ENCODE data around the gene KRT23.

Gene KRT23, protein sequence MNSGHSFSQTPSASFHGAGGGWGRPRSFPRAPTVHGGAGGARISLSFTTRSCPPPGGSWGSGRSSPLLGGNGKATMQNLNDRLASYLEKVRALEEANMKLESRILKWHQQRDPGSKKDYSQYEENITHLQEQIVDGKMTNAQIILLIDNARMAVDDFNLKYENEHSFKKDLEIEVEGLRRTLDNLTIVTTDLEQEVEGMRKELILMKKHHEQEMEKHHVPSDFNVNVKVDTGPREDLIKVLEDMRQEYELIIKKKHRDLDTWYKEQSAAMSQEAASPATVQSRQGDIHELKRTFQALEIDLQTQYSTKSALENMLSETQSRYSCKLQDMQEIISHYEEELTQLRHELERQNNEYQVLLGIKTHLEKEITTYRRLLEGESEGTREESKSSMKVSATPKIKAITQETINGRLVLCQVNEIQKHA

DNA sequence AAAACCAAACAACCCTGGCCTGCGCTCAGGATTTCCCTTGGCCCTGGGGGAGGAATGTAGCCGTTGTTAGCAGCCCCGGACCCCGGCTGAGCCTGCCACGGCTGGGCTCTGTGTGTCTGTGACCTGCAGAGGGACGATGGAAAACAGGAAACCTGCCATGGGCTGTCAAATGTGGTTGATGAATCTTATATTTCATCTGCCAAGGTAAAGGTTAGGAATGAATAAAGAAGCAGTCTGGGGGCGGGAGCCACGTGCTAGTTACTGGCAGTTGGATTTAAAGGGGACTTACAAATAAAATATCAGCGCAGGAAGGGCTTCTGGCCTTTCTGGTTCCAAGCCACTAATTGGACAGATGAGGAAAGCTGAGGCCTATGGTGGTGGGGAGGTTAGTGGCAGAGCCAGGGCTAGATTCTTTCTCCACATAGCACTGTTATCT lies at the start of gene KRT23:
Gene KRT23 (minus strand): TSS at position 263 of the 436 bp plus-strand sequence. CDS start 1,043 bp downstream, outside the sequence.
- DNase-seq, result no peak

DNA sequence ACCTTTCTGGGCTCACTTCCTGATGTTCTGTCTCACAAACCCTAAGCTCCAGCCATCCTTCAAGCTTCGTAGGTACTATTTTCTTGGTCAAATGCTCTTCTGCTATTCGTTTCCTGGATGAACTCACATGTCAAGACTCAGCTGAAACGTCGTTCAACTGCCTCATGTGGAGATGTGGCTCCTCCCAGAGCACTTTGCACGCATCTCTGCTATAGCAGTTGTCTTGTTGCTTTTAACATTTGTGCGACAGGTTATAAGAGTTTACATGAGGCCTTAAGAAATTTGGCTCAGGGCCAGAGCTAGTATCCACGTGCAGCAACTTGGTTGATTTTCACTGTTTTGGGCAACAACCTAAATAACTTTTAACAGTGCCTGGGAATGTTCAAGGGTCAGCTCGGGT lies 49.5 kb upstream of the KRT23 start:
- no peak for DNase-seq

DNA sequence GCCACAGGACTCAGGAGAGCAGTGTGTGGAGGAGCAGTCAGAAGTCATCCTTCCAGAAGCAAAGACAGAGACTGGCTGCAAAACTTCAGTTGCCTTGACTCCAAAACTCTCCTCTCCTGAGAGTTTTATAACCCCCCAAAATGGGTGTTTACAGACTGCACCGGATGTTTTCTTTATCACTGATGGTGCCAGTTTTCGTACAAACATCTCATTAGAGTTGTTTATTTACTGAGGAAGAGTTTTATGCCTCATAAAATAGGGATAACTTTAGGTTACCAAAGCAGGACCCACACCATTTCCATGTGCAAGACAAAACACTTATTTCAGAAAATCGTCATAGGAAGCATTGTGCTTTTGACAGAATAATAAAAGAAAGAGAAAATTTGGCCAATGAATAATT lies 46.8 kb upstream of the KRT23 start, which contains the start of gene KRT40:
Gene KRT40 (minus strand): TSS at position 101 of the 400 bp plus-strand sequence. CDS start 53 bp downstream, at position 48.
- no peak for DNase-seq

DNA sequence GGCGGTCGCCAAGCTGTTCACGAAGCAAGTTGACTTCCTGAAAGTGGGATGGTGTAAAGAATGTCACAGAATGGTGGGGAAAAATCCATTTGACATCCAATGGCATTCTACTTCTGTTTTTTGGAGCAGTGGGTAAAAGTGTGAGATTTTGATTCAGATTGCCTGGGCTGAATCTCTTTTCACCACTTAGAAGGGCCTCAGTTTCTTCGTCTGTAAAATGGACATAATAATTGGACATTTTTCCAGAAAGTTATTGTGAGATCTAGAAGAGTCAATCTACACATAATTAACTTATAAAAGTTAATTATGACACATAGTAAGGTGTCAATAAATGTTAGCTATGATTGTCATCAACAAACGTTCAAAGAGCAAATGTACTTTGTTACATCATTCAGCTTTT lies 43.7 kb upstream of the KRT23 start:
- DNase-seq, result no peak

DNA sequence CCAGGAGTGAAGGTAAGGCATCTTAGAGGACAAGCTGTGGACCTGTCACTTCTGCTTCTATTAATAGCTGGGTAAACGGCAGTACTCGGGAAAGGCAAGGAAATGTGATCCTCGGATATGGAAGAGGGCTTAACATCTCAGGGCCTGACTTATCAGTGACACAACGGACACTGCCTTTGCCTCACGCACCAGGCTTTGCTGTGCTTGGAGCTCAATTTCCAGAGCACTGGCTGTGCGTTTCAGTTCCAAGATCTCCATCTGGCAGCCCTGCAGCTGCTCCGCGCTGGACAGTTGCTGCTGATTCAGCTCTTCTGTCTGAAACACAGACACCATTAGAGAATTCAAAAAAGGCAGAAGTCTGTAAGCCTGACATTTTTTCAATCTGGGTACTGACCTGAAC lies 43.1 kb upstream of the KRT23 start:
- DNase-seq, result no peak

DNA sequence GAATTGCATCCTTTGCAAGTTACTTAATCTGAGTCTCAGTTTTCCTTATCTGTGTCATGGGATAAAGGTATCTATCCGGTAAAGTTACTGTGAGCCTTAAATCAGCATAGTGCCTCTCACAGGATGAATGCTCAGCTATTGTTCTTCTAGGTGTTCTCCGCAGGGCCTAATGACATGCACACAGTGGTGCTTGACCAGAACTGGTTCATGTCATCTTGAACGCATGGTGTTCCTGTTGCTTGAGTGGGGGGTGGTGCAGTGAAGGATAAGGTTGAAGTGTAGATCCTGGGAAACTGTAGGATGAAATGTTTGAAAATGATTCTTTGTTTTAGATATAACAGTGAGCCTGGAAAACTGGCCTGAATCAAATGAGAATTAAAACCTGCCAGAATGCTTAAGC lies 42.7 kb upstream of the KRT23 start:
- DNase-seq, result no peak

DNA sequence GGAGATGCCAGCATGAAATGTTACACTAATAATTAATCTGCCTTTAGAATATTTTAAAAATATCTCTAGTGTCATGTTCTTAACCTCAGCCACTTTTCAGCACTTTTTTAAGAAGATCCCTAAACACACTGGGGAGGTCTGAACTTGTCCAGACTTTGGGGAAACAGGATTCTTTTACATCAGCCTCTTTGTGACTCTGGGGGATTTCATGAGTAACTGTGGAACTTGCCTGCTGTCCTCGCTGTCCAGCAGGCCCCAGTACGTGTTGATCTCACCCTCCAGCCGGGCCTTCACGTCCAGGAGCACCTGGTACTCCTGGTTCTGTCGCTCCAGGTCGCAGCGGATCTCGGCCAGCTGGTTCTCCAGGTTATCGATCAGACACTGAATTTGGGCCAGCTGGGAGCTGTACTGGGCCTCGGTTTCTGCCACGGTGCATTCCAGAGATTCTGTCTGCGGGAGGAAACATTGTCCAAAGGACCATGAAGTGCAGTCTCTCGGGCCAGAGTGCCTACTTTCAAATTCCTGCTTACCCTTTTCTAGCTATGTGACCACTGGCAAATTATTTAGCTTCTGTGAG lies 41.2 kb upstream of the KRT23 start:
- no peak for DNase-seq

DNA sequence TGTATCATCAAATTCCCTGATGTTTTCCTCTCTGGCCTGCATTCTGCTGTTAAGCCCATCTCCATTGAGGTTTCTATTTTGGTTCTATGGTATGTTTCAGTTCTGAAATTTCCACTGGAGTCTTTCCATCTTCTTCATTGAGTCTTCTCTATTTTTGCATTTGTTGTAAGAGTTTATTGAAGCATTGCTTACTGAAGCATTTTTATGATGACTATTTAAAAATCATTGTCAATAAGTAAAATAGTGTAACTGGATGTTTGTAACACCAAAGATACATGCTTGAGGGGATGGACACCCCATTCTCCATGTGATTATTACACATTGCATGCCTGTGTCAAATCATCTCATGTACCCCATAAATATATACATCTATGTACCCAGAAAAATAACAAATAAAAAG lies 38.1 kb upstream of the KRT23 start:
- no peak for DNase-seq

DNA sequence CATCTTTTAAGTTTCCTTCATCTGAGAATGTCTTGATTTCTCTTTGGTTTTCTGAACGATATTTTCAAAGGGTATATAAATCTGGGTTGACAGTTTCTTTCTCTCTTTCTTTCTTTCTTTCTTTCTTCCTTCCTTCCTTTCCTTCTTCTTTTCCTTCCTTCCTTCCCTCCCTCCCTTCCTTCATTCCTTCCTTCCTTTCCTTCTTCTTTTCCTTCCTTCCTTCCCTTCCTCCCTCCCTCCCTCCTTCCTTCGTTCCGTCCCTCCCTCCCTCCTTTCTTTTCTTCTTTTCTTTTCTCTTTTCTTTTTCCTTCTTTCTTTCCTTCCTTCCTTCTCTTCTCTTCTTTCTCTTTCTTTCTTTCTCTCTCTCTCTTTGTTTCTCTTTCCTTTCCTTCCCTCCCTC lies 36.9 kb upstream of the KRT23 start:
- DNase-seq, result no peak

DNA sequence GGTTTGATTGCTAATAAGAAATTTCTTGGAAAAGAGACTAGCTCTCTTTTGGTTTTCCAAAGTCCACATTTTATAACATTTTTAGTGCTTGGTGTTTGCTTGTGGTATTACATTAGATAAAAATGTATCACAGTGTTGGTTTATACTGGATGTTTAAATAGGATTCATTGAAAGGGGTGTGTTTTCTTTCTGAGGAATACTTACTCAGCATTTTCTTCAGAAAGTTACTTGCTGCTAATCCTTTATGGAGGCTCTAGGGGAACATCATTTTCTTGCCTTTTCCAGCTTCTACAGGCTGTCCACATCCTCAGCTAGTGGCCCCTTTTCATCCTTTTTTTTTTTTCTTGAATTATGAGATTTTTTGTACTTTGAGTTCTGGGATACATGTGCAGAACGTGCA lies 30.1 kb upstream of the KRT23 start:
- DNase-seq, result no peak

DNA sequence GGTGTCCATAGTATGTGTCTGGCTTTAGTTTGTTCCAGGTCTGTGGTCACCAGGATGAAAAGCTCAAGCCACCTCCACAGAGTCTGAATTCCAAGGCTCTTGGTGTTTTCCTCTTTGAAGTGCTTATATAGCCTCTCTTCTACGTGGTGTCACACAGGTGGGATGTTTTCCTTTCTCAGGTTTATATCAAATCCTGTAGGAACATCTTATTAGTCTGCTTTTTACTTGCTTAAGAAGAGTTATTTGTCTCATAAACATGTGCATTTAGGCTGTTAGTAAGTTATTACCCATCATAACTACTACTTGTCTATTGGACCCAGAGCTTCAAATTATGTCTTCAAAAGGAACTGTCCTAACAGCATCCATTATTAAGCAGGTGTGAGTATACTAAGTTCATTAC lies 29.4 kb upstream of the KRT23 start, which contains the start of gene KRT39:
Gene KRT39 (minus strand): TSS at position 101 of the 400 bp plus-strand sequence. CDS start 92 bp downstream, at position 9.
- DNase-seq, result no peak

DNA sequence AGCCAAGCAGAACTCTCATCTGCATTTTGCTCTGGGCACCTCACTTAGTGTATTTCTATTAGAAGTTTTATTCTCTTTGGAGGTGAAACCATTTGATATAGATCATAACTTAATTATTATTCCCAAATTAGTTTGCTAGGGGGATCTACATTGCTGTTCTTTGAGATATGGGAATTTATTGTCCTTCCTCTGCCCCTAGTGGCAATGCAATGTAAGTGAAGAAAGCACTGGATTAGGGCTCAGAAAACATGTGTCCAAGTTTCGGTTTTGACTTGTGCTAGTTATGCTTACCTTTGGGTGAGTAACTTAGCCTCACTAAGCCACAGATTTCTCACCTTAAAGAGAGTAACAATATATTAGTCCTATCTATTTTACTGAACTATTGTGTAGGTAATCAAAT lies 26.4 kb upstream of the KRT23 start:
- no peak for DNase-seq

DNA sequence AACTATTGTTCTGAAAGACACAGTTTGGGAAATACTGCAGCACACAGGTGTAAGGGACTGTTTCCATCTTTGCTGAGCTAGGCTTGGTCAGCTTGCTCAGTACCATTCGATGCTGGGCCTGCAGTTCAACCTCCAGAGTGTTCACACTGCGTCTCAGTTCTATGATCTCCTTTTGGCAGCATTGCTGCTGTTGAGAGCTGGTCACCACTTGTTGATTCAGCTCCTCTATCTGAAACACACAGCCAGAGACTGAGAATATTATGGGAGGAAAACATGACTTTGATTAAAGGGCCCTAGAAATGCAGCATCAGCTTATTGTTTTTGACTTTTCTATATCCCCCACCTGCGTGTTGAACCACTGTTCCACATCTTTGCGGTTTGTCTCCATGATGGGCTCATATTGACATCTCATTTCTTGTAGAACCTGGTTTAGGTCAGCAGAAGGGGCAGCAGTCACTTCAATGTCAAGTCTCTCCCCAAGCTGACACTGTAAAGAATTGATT lies 24.7 kb upstream of the KRT23 start:
- no peak for DNase-seq

DNA sequence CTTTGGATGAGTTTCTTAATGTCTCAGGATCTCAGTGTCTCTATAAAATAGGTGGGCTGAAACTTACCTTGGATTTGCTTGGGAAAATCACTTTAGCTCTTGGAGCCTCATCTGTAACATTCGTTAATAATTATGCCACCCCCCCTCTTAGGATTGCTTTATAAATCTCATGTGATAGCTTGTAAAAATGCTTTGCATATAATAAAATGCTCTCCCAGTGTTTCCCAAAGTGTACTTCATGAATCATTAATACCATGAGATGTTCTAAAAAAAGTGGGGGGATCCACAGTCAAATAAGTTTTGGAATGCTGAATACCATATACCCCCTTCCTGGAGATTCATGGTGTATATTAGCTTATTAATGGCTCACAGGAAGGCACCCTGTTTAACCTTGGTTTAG lies 24.1 kb upstream of the KRT23 start:
- DNase-seq, result no peak

DNA sequence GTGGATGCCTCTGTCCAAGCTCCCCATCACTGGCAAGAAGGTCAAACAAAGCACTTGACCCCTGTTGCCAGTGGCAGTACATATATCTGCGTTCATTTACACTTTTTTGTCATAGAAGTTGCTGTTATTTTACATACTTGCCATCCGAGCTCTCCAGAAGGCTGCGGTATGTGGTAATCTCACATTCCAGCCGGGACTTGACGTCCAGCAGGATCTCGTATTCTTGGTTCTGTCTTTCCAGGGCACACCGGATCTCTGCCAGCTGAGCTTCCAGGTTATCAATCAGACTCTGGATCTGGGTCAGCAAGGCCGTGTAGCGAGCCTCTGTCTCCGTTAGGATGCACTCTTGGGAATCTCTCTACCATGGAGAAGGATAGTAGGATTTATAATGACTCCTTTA lies 22.7 kb upstream of the KRT23 start:
- no peak for DNase-seq

DNA sequence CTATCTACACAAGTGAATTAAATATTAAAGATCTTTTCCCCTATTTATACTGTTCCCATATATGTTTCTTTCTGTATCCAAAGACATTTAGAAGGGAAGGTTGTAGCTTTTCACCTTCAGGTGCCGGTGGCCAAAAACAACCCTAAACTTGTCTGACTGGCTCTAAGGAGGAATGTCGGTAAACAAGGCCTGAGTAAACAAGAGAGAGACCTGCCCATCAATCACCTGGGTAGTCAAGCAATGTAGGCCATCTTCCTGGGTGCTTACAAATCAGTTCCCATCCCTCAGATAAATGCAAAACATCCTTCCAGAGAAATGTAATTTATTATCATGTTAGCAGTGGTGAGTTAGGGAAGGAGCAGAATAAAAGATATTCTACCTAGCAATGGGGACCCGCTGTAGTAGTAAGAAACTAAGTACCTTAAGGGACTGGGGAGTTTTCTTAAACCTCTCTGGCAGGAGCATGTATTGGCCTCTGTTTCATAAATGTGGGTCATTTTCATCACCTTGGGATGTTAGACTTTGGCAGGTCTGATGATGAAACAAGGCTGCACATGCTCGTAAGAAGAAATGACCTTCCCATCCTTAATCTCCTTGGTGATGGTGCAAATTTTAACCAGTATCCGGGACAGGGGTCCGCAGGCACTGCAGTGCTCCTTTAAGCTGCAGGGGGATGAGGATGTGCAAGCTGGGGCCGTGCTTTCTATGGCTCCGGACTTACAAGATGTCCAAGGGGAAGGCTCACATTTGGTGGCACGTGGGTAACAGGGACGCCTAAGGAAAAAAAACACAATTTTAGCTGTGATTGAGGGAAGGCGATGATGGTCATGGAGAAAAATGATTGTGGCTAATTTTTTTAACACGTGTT lies 20.9 kb upstream of the KRT23 start:
- DNase-seq, result no peak

DNA sequence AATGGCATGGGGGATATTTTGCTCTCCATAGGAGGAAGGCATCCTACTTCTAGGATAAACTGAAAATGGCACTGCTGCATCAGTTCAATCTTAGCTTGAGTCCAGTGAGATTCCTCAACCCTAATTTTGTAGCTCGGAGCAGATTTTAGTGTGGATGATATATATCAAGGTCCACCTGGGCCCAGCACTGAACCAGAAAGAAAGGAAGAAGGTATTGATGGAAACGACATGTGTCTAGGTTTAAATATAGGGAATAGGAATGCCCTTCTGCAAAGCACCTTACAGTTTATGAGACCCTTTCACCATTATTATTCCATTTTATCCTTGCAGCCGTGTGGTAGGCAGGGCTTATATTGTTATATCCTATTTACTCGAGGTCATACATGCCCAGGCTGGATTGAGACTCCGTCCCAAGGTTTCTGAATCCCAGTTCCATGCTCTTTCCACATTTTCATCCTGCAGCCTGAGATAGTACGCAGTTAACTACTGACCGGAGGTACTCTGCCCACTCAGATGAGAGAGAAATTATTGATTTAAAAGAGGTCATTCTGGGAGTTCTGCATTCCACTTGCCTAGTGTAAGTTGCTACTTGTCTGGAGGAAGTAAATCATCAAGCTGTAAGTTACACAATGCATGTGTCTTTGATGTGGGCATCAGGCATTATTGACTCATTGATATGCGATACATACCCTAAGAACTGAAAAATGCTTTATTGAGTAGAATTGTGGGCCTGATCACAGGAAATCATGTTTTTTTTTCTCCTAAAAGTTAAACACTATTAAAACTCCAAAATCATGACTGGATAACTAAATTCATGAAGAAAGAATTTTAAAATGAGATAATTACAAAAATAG lies 19.2 kb upstream of the KRT23 start:
- no peak for DNase-seq

DNA sequence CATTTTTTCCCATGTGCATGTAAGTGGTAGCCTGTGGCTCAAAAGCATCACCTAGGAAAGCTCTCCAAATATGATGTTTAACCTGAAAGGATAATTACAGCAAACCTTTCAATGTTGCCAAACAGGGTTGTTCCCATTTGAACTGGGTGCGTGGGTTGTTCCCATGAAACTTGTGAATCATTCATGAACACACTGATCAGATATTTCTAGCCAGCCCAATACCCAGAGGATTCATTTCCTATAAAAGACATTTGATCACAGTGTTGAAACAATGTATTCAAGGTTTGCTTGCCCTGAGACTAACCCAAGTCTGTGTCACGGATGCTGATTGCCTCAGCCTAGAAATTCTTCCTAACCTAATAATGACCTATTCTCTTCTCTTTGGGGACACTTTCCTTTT lies 16.4 kb upstream of the KRT23 start:
- DNase-seq, result no peak

DNA sequence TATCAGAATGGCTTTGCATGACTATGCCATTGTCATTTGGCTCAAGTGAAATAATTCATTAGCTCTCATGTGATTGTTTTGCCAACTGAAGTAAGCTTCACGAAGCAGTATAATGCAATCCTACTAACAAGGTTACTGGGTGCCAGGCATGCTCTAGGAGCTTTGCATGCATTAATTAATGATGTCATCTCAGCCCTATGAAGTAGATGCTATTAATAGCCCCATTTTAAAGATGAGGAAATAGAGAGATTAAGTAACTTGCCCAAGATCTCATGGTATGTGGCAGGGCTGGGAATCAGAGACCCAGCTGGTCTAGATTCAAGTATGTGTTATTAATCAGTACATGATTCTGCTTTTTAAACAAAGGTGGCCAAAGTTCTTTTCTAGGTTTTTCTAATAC lies 15.2 kb upstream of the KRT23 start:
- DNase-seq, result no peak

DNA sequence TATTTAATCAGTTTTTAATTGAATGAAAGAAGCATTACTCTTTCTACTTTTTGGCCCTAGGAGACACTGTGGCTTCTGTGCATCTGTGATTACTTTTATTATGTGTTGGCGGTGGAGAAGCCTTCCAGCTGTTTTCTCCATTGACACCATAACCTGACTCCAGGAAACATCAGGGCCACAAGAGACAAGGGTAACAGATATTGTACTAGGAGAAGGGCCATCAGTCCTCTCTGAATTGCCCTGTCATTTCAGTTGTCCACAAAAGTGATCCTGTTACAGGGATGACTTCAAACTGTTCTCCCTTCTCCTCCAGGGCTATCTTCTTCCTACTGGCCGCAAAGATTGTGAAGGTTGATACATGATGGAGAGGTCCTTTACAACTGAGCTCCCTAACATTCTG lies 14.7 kb upstream of the KRT23 start:
- no peak for DNase-seq

DNA sequence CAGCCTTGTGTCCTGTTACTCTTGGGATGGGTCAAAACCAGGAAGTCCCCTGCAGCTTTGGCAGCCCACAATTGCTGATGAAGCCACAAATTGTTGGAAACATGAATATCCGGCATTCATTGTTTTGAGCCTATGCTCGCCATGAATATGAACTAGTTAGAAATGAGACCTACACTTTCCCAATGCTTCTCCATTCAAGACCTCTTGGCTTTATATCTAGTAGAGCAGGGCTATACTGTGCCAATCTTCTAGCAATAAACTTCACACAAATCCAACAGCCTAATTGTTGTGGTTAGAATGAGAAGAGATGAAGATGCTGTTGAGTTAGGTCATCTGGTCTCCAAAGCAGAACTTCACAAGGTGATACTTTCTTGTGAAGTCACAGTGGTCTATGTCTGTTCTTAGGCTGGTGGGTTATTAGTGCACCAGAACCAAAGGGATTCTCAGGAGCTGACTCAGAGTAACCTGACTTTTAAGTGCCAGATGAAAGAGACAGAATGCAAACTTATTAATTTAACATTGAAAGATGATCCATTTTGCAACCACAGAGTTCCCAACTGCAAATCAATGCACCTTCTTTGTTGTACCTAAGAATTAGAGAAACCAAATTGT lies 13.7 kb upstream of the KRT23 start:
- no peak for DNase-seq

DNA sequence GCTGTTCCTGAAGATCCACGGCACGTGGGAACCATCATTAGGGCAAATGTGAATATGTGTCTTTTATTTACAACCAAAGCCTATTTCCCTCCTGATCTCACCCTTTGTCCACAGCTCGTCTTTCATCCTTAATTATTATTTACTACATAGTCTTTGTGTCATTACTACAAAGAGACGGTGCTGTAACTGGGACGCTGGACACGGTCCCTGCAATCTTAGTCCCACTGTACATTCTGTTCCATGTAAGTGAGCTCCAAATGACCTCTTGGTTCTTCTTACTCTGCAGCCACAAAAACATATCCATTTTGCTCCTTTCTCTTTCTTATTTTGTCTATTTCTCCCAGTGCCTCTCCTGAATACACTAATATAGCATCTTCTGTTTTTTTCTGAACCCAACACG lies 12.7 kb upstream of the KRT23 start:
- DNase-seq, result no peak
